Measurements from ENCODE around the gene TLR1.

GRCh38 chr4:38780833-38781484 lies 23.6 kb downstream of the TLR1 start:
- TF ChIP-seq MXI1 (IDR thresholded peaks at IDR 0.05; ENCODE audit: low read depth, low read length) = no peak
- no peak for TF ChIP-seq USF2 (IDR thresholded peaks at IDR 0.05; ENCODE audit: borderline replicate concordance, low read depth, low read length)
- TF ChIP-seq TCF12 (IDR thresholded peaks at IDR 0.05) = no peak
- TF ChIP-seq YY1 (IDR thresholded peaks at IDR 0.05; ENCODE audit: low read depth) = no peak
- TF ChIP-seq REST (IDR thresholded peaks at IDR 0.05; ENCODE audit: low read depth, low read length) = no peak
